Endothelial cell (in vitro differentiated cells): ENCODE data around the gene MIB2. TPM values are rescaled to one million over a fixed set of nuclear protein-coding genes. Genes with fewer than 3 reads are reported as not detected.
"Not testable (repeated sequence)": the region's sequence is repeated elsewhere in the genome, so short reads cannot be mapped to it uniquely, and the experiment has no call there.

Experiments
- DNase-seq: peaks from one replicate; pipeline ENCODE4 v3.0.0; 2021; ENCODE audit warnings: low spot score
- H3K27ac Mint-ChIP-seq: one replicate; pipeline ENCODE4 v1.8.0; 2021; ENCODE audit warnings: mixed read lengths, inconsistent platforms; ENCODE audit not compliant: unreplicated experiment
- H3K27me3 Mint-ChIP-seq: one replicate; pipeline ENCODE4 v1.8.0; 2021; ENCODE audit warnings: mild to moderate bottlenecking, moderate library complexity, mixed read lengths, inconsistent platforms; ENCODE audit not compliant: unreplicated experiment
- H3K36me3 Mint-ChIP-seq: one replicate; pipeline ENCODE4 v1.8.0; 2021; ENCODE audit warnings: mild to moderate bottlenecking, low read depth, mixed read lengths, inconsistent platforms; ENCODE audit not compliant: unreplicated experiment
- H3K4me1 Mint-ChIP-seq: one replicate; pipeline ENCODE4 v1.8.0; 2021; ENCODE audit warnings: mild to moderate bottlenecking, mixed read lengths, inconsistent platforms; ENCODE audit not compliant: unreplicated experiment
- H3K4me3 Mint-ChIP-seq: one replicate; pipeline ENCODE4 v1.8.0; 2021; ENCODE audit warnings: mild to moderate bottlenecking, mixed read lengths, inconsistent platforms; ENCODE audit not compliant: unreplicated experiment
- H3K9me3 Mint-ChIP-seq: one replicate; pipeline ENCODE4 v1.8.0; 2021; ENCODE audit warnings: mixed read lengths, inconsistent platforms; ENCODE audit not compliant: unreplicated experiment
- total RNA-seq: library from RNA; stranded (reverse); fragmentation: NEBNext Ultra II Directional; extraction: Animal tissue kit (Norgen Biotek cat#: 25700); gene quantifications from one replicate; pipeline ENCODE4 v1.2.1, GENCODE V29; 2021; ENCODE audit not compliant: unreplicated experiment
- TF ChIP-seq, protein P1 (sequence below): fragments of 200-600 bp; sonication (generic); IDR thresholded peaks from one replicate; pipeline ENCODE4 v1.5.0; 2021; ENCODE audit warnings: antibody characterized with exemption; ENCODE audit not compliant: unreplicated experiment

MIB2 gene
- total RNA-seq, 1 donor from 2014 or later: 84.4 TPM

DNA sequence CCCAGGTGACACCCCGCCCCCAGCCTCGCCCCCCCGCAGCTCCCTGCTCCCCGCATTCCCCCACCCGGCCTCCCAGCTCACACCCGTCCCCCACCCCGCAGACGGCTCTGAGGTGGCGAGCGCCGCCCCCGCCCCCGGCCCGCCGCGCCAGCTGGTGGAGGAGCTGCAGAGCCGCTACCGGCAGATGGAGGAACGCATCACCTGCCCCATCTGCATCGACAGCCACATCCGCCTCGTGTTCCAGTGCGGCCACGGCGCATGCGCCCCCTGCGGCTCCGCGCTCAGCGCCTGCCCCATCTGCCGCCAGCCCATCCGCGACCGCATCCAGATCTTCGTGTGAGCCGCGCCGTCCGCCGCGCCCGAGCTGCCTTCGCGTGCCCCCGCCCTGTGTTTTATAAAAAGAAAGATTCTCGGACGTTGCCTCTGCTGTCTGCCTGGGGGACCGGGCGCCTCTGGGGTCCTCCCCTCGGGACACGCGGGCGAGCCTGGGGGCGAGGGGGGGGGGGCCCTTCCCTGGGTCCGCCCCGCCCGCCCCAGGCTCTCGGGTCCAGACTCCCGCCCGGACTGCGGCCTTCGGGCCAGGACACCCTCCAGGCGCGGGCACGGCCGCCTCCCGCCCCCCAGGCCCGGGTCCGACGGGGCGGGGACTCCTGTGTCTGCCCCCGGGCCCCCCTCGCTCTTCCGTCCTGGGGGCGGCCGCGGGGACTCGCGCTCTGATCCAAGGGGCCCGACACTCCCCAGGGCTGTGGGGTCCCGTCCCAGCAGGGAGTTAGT, 15.1 kb downstream of the MIB2 start:
- Mint-ChIP-seq H3K36me3 (no peaks in the 10 kb centered on the region), H3K4me3 (peak overlapping the region; percentile 42), H3K27me3 (peaks cover 1% of the 10 kb centered on the region), H3K27ac (no peak overlapping the region), H3K9me3 (no peaks in the 10 kb centered on the region), H3K4me1 (no peaks in the 10 kb centered on the region)
- peak; percentile 71 for DNase-seq
- TF ChIP-seq, protein P1, sequence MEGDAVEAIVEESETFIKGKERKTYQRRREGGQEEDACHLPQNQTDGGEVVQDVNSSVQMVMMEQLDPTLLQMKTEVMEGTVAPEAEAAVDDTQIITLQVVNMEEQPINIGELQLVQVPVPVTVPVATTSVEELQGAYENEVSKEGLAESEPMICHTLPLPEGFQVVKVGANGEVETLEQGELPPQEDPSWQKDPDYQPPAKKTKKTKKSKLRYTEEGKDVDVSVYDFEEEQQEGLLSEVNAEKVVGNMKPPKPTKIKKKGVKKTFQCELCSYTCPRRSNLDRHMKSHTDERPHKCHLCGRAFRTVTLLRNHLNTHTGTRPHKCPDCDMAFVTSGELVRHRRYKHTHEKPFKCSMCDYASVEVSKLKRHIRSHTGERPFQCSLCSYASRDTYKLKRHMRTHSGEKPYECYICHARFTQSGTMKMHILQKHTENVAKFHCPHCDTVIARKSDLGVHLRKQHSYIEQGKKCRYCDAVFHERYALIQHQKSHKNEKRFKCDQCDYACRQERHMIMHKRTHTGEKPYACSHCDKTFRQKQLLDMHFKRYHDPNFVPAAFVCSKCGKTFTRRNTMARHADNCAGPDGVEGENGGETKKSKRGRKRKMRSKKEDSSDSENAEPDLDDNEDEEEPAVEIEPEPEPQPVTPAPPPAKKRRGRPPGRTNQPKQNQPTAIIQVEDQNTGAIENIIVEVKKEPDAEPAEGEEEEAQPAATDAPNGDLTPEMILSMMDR: no peak

DNA sequence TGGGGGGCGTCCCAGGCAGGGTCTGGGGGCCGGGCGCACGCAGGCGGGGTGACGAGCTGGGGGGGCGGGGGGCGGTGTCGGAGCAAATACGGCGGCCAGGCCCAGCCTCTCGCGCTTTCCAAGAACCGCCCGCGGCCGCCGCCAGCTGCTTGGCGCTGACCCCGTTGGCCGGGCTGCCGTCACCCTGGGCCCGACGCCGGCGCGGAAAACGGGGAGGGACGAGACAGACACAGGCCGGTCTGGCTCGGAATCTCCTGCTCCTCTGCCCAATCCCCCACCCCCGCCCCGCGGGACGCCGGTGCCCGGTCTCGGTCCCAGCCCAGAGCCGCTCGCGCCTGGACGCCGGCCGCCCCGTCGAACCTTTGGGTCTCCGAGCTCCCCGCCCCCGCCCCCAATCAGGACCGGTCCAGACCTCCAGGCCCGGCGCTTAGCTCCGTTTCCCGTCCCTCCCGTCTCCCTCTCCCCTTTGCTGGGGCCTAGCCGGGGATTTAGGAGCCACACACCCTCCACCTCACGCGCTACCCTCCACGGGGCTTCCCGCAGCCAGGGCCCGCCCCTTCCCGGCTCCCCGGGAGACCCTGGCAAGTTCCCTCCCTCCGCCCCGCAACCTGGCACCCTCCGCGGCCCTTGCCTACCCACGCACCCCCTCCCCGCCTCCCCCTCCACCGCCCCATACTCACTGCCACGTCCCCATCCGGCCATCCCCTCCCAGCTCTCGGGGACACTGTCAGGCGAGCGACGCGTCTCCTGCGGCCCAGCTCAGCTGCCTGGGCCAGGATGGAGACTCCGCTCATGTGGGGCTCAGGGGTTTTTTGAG, 15.9 kb downstream of the MIB2 start:
- Mint-ChIP-seq H3K9me3 (no peaks in the 10 kb centered on the region), H3K27ac (no peak overlapping the region), H3K36me3 (no peaks in the 10 kb centered on the region), H3K4me1 (no peaks in the 10 kb centered on the region), H3K4me3 (no peak overlapping the region), H3K27me3 (peaks cover 1% of the 10 kb centered on the region)
- no peak for DNase-seq
- TF ChIP-seq, protein P1: no peak

DNA sequence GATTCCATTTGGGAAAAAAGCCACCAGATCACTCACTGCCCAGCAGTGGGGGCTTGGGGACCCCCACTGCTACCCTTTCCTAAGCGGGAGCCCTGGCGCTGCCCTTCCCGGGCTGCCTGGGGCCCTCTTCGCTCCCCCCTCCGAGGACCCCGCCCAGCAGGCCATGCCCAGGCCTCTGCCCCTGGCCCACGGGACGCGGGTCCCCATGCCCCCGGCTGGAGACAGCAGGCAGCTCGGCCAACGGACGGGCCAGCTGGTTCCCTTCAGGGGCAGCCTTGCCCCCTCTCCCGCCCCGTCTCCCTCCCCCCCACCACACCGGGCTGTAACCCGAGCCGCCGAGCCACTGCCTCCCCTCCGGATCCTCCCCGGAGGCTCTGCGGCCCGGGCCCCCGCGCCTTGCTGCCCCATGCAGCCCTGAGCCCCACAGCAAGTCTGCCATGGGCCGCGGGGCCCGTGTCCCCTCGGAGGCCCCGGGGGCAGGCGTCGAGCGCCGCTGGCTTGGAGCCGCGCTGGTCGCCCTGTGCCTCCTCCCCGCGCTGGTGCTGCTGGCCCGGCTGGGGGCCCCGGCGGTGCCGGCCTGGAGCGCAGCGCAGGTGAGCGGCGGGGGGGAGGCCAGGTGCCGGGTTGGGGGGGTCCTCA, 16.6 kb downstream of the MIB2 start, which contains the start of gene MMP23B:
MMP23B (plus strand) TSS at position 392 of the 639 bp plus-strand sequence; CDS start at position 438, 46 bp downstream.
- Mint-ChIP-seq H3K27me3 (peaks cover 1% of the 10 kb centered on the region), H3K27ac (no peak within 1 kb of the TSS), H3K36me3 (no peaks in the 10 kb centered on the region), H3K4me3 (no peak within 1 kb of the TSS), H3K4me1 (no peaks in the 10 kb centered on the region), H3K9me3 (no peaks in the 10 kb centered on the region)
- no peak for DNase-seq
- TF ChIP-seq, protein P1: no peak

DNA sequence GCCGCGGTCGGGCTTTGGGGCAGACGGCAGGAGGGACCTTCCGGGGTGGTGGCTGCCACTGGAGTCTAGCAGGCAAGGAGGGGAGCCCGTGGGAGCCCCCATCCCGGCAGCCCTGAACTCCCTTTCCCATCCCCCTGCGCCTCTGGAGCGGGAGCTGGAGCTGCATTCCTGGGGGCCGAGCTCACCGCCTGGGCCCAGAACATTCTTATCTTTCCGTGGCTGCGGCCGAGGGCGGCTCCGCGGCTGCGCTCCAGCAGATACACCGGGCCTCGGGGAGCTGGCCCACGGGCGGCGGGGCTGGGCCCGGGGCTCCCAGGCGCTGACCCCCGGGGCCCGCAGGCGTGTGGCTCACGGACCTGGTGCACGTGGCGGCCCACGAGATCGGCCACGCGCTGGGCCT, 18.1 kb downstream of the MIB2 start:
- H3K27ac Mint-ChIP-seq, H3K9me3 Mint-ChIP-seq, H3K4me1 Mint-ChIP-seq, DNase-seq, H3K36me3 Mint-ChIP-seq, H3K4me3 Mint-ChIP-seq, H3K27me3 Mint-ChIP-seq: not testable (repeated sequence)

DNA sequence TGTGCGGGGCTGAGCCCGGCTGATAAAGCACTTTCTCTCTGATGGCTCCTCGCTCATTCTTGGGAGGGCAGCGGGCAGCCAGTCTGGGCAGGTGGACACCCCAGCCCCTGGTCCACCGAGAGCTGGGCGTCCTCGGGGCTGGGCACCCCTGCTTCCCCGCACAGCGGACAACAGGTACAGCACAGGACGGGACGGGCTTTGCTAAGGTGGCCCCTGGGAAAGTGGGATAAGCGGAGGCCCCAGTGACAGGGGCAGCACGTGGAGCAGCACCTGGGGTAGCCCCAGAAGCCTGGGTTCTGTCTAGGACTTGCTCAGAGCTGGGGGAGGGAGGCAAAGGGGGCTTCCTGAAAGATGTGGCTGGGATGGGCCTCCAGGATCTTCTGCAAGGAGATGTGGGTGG, 19.3 kb downstream of the MIB2 start:
- not testable (repeated sequence) for H3K4me1 Mint-ChIP-seq, H3K27ac Mint-ChIP-seq, H3K9me3 Mint-ChIP-seq, H3K27me3 Mint-ChIP-seq, H3K4me3 Mint-ChIP-seq, H3K36me3 Mint-ChIP-seq, DNase-seq

DNA sequence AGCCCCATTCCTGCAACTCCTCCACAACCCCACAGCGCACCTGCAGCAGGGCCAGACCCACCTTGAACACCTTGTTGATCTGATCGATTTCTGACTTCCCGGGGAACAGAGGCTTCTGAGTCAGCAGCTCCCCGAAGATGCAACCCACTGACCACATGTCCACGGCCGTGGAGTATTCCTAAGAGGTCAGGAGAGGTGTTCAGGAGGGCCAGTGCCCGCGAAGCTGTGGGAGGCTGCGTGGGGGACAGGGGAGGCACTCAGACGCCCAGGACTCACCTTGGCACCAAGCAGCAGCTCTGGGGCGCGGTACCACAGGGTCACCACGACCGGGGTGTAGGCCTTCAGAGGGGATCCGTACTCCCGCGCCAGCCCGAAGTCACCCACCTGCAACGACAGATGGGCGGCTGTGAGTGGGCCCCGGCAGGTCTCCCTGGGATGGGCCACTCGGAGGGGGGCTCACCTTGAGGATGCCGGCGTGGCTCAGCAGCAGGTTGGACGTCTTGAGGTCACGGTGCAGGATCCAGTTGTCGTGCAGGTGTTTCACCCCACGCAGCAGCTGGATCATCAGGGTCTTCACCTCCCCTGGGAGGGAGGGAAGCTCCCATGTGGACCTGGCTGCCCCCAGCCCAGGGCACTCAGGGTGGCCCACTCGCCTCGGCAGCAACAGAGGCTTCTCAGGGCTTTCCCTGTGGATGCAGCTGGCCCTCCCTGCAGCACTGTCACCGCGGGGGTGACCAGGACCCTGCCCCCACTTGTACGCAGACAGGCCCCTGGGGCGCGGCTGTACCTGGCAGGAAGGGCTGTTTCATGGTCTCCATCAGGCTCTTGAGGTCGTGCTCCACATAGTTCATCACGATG, 21.6 kb downstream of the MIB2 start:
- H3K27me3 Mint-ChIP-seq, H3K36me3 Mint-ChIP-seq, H3K4me3 Mint-ChIP-seq, DNase-seq, H3K9me3 Mint-ChIP-seq, H3K4me1 Mint-ChIP-seq, H3K27ac Mint-ChIP-seq: not testable (repeated sequence)

DNA sequence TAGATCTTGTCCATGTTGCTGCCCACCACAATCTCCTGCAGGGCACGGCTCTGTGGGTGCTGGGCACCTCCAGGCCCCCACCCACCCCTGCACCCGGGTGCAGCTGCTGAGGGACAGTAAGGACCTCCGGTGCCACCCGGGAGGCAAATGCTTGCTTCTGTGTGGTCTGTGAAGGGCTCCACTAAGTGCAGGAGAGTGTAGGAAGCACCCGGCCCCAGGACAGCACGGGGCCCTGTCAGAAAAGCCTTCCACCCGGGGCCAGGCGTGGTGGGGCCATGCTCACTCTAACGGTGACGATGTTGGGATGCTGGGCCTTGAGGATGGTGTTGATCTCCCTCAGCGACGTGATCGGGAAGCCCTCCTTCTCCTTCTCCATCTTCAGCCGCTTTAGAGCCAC, 22.2 kb downstream of the MIB2 start:
- not testable (repeated sequence) for DNase-seq, H3K27me3 Mint-ChIP-seq, H3K4me3 Mint-ChIP-seq, H3K9me3 Mint-ChIP-seq, H3K27ac Mint-ChIP-seq, H3K36me3 Mint-ChIP-seq, H3K4me1 Mint-ChIP-seq

DNA sequence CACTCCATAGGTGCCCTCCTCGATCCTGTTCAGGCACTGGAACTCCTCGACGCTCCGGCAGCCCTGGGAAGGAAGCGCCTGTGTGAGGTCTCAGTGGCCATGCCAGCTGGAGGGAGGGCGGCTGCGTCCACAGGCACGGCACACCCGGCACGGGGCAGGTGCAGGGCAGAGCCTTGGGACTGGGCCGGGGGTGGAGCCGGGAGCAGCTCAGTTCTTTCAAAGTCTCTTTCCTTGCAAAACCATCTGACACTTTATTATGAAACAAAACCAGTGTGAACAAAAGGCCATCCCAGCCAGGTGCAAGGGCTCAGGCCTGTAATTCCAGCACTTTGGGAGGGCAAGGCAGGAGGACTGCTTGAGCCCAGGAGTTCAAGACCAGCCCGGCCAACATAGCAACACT, 23.2 kb downstream of the MIB2 start:
- not testable (repeated sequence) for DNase-seq, H3K27ac Mint-ChIP-seq

More for the DNA sequence above, 23.2 kb downstream of the MIB2 start:
- not testable (repeated sequence) for H3K36me3 Mint-ChIP-seq, H3K4me3 Mint-ChIP-seq, H3K27me3 Mint-ChIP-seq, H3K4me1 Mint-ChIP-seq, H3K9me3 Mint-ChIP-seq
